Fibroblast of lung (primary cell): Measurements from ENCODE around the gene SMCO1. TPM values are rescaled to one million over a fixed set of nuclear protein-coding genes. Genes with fewer than 3 reads are reported as not detected.
"Not testable (repeated sequence)": the region's sequence is repeated elsewhere in the genome, so short reads cannot be mapped to it uniquely, and the experiment has no call there.

Source experiments
- DNase-seq, 2 donors: peaks; one replicate each; pipeline versions ENCODE4 v3.0.0 to v3.0.0-alpha.2; 2010; ENCODE audit warnings: low read depth in 2 of 2
- H2AFZ ChIP-seq: 2 replicates; pipeline ENCODE4 v1.5.1; 2012; ENCODE audit warnings: low read length, control low read depth, inconsistent platforms
- H3K27ac ChIP-seq: 2 replicates; pipeline ENCODE4 v1.5.1; 2011; ENCODE audit warnings: low read length, control low read depth; ENCODE audit not compliant: insufficient read depth
- H3K27me3 ChIP-seq: 2 replicates; pipeline ENCODE4 v1.5.1; 2011; ENCODE audit warnings: mild to moderate bottlenecking, low read length; ENCODE audit not compliant: control insufficient read depth, insufficient read depth
- H3K36me3 ChIP-seq: 2 replicates; pipeline ENCODE4 v1.5.1; 2011; ENCODE audit warnings: low read length; ENCODE audit not compliant: control insufficient read depth, insufficient read depth
- H3K4me1 ChIP-seq: 2 replicates; pipeline ENCODE4 v1.5.1; 2011; ENCODE audit warnings: low read length; ENCODE audit not compliant: control insufficient read depth, insufficient read depth; ENCODE audit errors: extremely low read depth
- H3K4me2 ChIP-seq: 2 replicates; pipeline ENCODE4 v1.5.1; 2011; ENCODE audit warnings: low read length, control low read depth; ENCODE audit not compliant: insufficient read depth; ENCODE audit errors: extremely low read depth
- H3K4me3 ChIP-seq, 4 experiments: fragments of 200-600 bp in 1 of 4; sonication (generic) in 1 of 4; replicated peaks in 1 of 4; 2 replicates each; pipeline ENCODE4 v1.5.1; 2011 to 2016; ENCODE audit warnings: low read length in 4 of 4, low read depth in 3 of 4, mild to moderate bottlenecking in 3 of 4, control low read depth in 2 of 4, inconsistent platforms in 1 of 4, mixed read lengths in 1 of 4; ENCODE audit not compliant: insufficient read depth in 1 of 4; ENCODE audit errors: control extremely low read depth in 1 of 4
- H3K79me2 ChIP-seq: 2 replicates; pipeline ENCODE4 v1.5.1; 2012; ENCODE audit warnings: mild to moderate bottlenecking, low read length, inconsistent platforms; ENCODE audit not compliant: control insufficient read depth, insufficient read depth
- H3K9ac ChIP-seq: 2 replicates; pipeline ENCODE4 v1.5.1; 2011; ENCODE audit warnings: mild to moderate bottlenecking, low read length, control low read depth; ENCODE audit not compliant: insufficient read depth
- H3K9me3 ChIP-seq: 2 replicates; pipeline ENCODE4 v1.5.1; 2012; ENCODE audit warnings: low read depth, low read length; ENCODE audit not compliant: control insufficient read depth, insufficient read depth
- H4K20me1 ChIP-seq: 2 replicates; pipeline ENCODE4 v1.5.1; 2011; ENCODE audit warnings: low read length; ENCODE audit not compliant: control insufficient read depth, insufficient read depth; ENCODE audit errors: extremely low read depth
- EZH2 ChIP-seq: IDR thresholded peaks from 2 replicates; pipeline ENCODE4 v1.5.1; 2012; ENCODE audit warnings: low read length, control low read depth, mild to moderate bottlenecking; ENCODE audit errors: missing control alignments
- polyA plus RNA-seq, 2 donors: library from polyadenylated mRNA; depleted of rRNA in 1 of 2; stranded (reverse) in 1 of 2; unstranded in 1 of 2; fragments of >200 nt; gene quantifications; 2 replicates each; pipeline ENCODE4 v1.2.1, GENCODE V29; 2011 to 2012; ENCODE audit warnings: missing spikeins in 1 of 2
- total RNA-seq: library from RNA; depleted of rRNA; stranded (reverse); fragments of >200 nt; gene quantifications from 2 replicates; pipeline ENCODE4 v1.2.1, GENCODE V29; 2014
- TF ChIP-seq, protein P1 (sequence below), 2 donors: IDR thresholded peaks in 1 of 2; conservative IDR thresholded peaks in 1 of 2; 1 replicate in 1 of 2; 2 replicates in 1 of 2; pipeline ENCODE4 v1.5.1; 2011 to 2012; ENCODE audit warnings: low read length in 2 of 2, control low read depth in 1 of 2, inconsistent platforms in 1 of 2, low read depth in 1 of 2, mild to moderate bottlenecking in 1 of 2

The SMCO1 gene
- total and polyA plus RNA-seq, 2 donors (not counting 1 experiment from before 2014, with no cell fraction given), result not detected

DNA sequence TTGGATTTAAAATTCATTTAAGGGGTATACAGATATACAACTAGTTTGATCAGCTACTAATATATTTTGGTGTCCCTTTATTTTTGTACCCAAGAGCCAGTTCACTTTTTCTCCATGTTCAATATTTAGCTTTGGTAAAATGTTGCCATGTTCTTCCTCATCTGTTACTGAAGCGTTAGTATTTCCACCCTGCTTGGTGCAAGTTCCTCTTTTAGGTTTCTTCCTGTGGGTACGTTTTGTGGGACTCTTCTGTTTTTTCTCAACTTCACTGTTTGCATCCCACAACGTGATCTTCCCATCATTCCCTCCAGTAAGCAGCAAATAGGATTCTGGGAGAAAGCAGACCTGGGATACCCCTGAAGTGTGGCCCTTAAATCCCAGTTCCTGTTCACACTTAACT is 39.1 kb upstream of the SMCO1 start:
- Histone ChIP-seq H3K4me1 (no peaks in the 10 kb centered on the region), H3K27ac (no peak overlapping the region)
- TF ChIP-seq EZH2, result no peak
- TF ChIP-seq, protein P1, sequence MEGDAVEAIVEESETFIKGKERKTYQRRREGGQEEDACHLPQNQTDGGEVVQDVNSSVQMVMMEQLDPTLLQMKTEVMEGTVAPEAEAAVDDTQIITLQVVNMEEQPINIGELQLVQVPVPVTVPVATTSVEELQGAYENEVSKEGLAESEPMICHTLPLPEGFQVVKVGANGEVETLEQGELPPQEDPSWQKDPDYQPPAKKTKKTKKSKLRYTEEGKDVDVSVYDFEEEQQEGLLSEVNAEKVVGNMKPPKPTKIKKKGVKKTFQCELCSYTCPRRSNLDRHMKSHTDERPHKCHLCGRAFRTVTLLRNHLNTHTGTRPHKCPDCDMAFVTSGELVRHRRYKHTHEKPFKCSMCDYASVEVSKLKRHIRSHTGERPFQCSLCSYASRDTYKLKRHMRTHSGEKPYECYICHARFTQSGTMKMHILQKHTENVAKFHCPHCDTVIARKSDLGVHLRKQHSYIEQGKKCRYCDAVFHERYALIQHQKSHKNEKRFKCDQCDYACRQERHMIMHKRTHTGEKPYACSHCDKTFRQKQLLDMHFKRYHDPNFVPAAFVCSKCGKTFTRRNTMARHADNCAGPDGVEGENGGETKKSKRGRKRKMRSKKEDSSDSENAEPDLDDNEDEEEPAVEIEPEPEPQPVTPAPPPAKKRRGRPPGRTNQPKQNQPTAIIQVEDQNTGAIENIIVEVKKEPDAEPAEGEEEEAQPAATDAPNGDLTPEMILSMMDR (conservative IDR thresholded peaks at IDR 0.05 in 1 of 2, IDR thresholded peaks at IDR 0.05 in 1 of 2; ENCODE audit: low read depth in 1 of 2, low read length in 2 of 2), result no peak

GRCh38 chr3:196553551-196553950 is 38.4 kb upstream of the SMCO1 start:
- DNase-seq, result no peak
- Histone ChIP-seq H3K27ac (no peak overlapping the region), H3K79me2 (no peaks in the 10 kb centered on the region), H3K9ac (no peak overlapping the region), H3K4me2 (no peak overlapping the region), H3K27me3 (no peaks in the 10 kb centered on the region), H2AFZ (no peak overlapping the region), H3K4me1 (no peaks in the 10 kb centered on the region), H3K9me3 (no peaks in the 10 kb centered on the region), H4K20me1 (no peaks in the 10 kb centered on the region), H3K4me3 (no peak overlapping the region), H3K36me3 (no peaks in the 10 kb centered on the region)
- no peak for TF ChIP-seq EZH2
- TF ChIP-seq, protein P1 (conservative IDR thresholded peaks at IDR 0.05 in 1 of 2, IDR thresholded peaks at IDR 0.05 in 1 of 2; ENCODE audit: low read depth in 1 of 2, low read length in 2 of 2), result no peak

More for the DNA sequence above, 39.1 kb upstream of the SMCO1 start:
- Histone ChIP-seq H3K36me3 (no peaks in the 10 kb centered on the region), H3K9me3 (no peaks in the 10 kb centered on the region), H3K9ac (no peak overlapping the region), H4K20me1 (no peaks in the 10 kb centered on the region), H2AFZ (no peak overlapping the region), H3K4me2 (no peak overlapping the region), H3K4me3 (no peak overlapping the region), H3K79me2 (no peaks in the 10 kb centered on the region), H3K27me3 (no peaks in the 10 kb centered on the region)
- DNase-seq, result no peak

GRCh38 chr3:196552253-196552652 is 37.1 kb upstream of the SMCO1 start:
- H4K20me1 ChIP-seq, result no peaks in the 10 kb centered on the region
- H3K4me3 ChIP-seq, result no peak overlapping the region
- TF ChIP-seq, protein P1 (conservative IDR thresholded peaks at IDR 0.05 in 1 of 2, IDR thresholded peaks at IDR 0.05 in 1 of 2; ENCODE audit: low read depth in 1 of 2, low read length in 2 of 2), result no peak
- TF ChIP-seq EZH2, result no peak
- H3K79me2 ChIP-seq, result no peaks in the 10 kb centered on the region
- no peak overlapping the region for H2AFZ ChIP-seq
- no peaks in the 10 kb centered on the region for H3K9me3 ChIP-seq
- no peaks in the 10 kb centered on the region for H3K36me3 ChIP-seq
- no peak for DNase-seq
- no peaks in the 10 kb centered on the region for H3K4me1 ChIP-seq
- H3K4me2 ChIP-seq, result no peak overlapping the region
- H3K27me3 ChIP-seq, result no peaks in the 10 kb centered on the region
- no peak overlapping the region for H3K27ac ChIP-seq
- no peak overlapping the region for H3K9ac ChIP-seq

DNA sequence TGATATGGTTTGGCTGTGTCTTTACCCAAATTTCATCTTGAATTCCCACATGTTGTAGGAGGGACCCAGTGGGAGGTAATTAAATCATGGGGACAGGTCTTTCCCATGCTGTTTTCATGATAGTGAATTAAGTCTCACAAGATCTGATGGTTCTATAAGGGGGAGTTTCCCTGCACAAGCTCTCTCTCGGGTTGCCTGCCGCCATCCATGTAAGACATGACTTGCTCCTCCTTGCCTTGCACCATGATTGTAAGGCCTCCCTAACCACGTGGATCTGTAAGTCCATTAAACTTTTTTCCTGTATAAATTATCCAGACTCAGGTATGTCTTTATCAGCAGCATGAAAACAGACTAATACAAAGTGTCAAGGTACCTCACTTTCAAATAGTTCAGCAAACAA is 35.0 kb upstream of the SMCO1 start:
- H3K27me3 ChIP-seq, H4K20me1 ChIP-seq, H3K9me3 ChIP-seq, H3K27ac ChIP-seq, H3K9ac ChIP-seq, H3K36me3 ChIP-seq, H3K4me2 ChIP-seq, DNase-seq, H3K4me3 ChIP-seq, H3K4me1 ChIP-seq, H3K79me2 ChIP-seq, H2AFZ ChIP-seq: not testable (repeated sequence)

DNA sequence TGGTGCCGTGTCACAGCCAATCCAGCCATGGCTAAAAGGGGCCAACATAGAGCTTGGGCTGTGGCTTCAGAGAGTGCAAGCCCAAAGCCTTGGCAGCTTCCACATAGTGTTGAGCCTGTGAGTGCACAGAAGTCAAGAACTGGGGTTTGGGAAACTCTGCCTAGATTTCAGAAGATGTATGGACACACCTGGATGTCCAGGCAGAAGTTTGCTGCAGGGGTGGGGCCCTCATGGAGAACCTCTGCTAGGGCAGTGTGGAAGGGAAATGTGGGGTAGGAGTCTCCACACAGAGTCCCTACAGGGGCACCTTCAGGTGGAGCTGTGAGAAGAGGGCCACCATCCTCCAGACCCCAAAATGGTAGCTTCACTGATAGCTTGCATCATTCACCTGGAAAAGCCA is 34.2 kb upstream of the SMCO1 start:
- not testable (repeated sequence) for H2AFZ ChIP-seq

More for the DNA sequence above, 34.2 kb upstream of the SMCO1 start:
- H3K27ac ChIP-seq, H3K27me3 ChIP-seq, H3K4me1 ChIP-seq, H3K9me3 ChIP-seq, H3K4me2 ChIP-seq, H3K36me3 ChIP-seq, H3K9ac ChIP-seq, H3K4me3 ChIP-seq, DNase-seq, H4K20me1 ChIP-seq, H3K79me2 ChIP-seq: not testable (repeated sequence)
